WERI-Rb-1 (cell line): ENCODE measurements around the gene CDK5RAP3.

Source experiments
- DNase-seq: peaks from one replicate; pipeline ENCODE4 v3.0.0-alpha.2; 2020
- H3K27ac ChIP-seq: fragments of 250-450 bp; sonication (Bioruptor Pico); 2 replicates; pipeline ENCODE4 v1.5.1; 2020; ENCODE audit warnings: mild to moderate bottlenecking, moderate library complexity
- H3K27me3 ChIP-seq: fragments of 250-450 bp; sonication (Bioruptor Pico); 2 replicates; pipeline ENCODE4 v1.5.1; 2021; ENCODE audit warnings: mild to moderate bottlenecking, low read depth, moderate library complexity; ENCODE audit not compliant: insufficient read depth, severe bottlenecking
- H3K36me3 ChIP-seq: fragments of 250-450 bp; sonication (Bioruptor Pico); 2 replicates; pipeline ENCODE4 v1.5.1; 2020; ENCODE audit warnings: mild to moderate bottlenecking, moderate library complexity
- H3K4me3 ChIP-seq: 2 replicates; pipeline ENCODE4 v1.5.1; 2011; ENCODE audit warnings: low read depth, mild to moderate bottlenecking, control low read depth, low read length
- H3K9me3 ChIP-seq: fragments of 250-450 bp; sonication (Bioruptor Pico); 2 replicates; pipeline ENCODE4 v1.5.1; 2021; ENCODE audit warnings: mild to moderate bottlenecking, moderate library complexity; ENCODE audit not compliant: severe bottlenecking
- TF ChIP-seq, protein P1 (sequence below): IDR thresholded peaks from 2 replicates; pipeline ENCODE4 v1.5.1; 2011; ENCODE audit warnings: low read depth, mild to moderate bottlenecking, control low read depth, inconsistent platforms, low read length

The CDK5RAP3 gene

GRCh38 chr17:47946516-47946915, 24.4 kb upstream of the CDK5RAP3 start:
- H3K27me3 ChIP-seq = no peaks in the 10 kb centered on the region
- TF ChIP-seq, protein P1, sequence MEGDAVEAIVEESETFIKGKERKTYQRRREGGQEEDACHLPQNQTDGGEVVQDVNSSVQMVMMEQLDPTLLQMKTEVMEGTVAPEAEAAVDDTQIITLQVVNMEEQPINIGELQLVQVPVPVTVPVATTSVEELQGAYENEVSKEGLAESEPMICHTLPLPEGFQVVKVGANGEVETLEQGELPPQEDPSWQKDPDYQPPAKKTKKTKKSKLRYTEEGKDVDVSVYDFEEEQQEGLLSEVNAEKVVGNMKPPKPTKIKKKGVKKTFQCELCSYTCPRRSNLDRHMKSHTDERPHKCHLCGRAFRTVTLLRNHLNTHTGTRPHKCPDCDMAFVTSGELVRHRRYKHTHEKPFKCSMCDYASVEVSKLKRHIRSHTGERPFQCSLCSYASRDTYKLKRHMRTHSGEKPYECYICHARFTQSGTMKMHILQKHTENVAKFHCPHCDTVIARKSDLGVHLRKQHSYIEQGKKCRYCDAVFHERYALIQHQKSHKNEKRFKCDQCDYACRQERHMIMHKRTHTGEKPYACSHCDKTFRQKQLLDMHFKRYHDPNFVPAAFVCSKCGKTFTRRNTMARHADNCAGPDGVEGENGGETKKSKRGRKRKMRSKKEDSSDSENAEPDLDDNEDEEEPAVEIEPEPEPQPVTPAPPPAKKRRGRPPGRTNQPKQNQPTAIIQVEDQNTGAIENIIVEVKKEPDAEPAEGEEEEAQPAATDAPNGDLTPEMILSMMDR = no peak

GRCh38 chr17:47946929-47947397, 23.9 kb upstream of the CDK5RAP3 start:
- TF ChIP-seq, protein P1 = peak; percentile 77
- DNase-seq = peak; percentile 90
- Histone ChIP-seq H3K4me3 (no peak overlapping the region), H3K36me3 (no peaks in the 10 kb centered on the region), H3K9me3 (no peaks in the 10 kb centered on the region), H3K27ac (peak overlapping the region; percentile 38), H3K27me3 (no peaks in the 10 kb centered on the region)

More at GRCh38 chr17:47946516-47946915, 24.4 kb upstream of the CDK5RAP3 start:
- H3K27ac ChIP-seq = peak overlapping the region; percentile 17
- H3K4me3 ChIP-seq = no peak overlapping the region
- H3K9me3 ChIP-seq = no peaks in the 10 kb centered on the region
- no peaks in the 10 kb centered on the region for H3K36me3 ChIP-seq
- DNase-seq = no peak

DNA sequence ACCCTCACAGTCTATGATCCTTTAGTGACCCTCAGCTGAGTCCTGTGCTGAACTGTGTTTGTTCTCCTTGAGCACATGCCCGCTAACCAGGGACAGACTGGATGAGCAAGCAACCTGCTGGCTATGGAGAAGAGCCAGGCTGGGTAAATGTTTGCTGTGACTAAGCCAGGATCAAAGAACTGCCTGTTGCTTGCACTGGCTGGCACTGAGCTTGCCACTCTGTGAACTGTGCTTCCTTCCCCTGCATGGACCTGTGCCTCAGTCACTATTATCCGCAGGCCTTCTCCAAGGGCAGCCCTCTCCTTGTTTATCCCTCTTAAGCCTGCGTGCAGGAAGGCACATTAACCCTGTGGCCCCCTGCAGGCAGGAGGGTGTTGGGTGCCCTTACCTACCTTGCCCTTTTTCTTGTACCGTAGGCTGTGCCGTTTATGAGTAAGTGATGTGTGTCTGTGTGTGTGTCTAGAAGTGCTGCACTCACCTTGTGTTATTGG, 22.2 kb upstream of the CDK5RAP3 start:
- DNase-seq = peak; percentile 75
- TF ChIP-seq, protein P1 = peak; percentile 79
- Histone ChIP-seq H3K27ac (peak overlapping the region; percentile 10), H3K9me3 (no peaks in the 10 kb centered on the region), H3K4me3 (peak overlapping the region; percentile 34), H3K27me3 (no peaks in the 10 kb centered on the region), H3K36me3 (no peaks in the 10 kb centered on the region)

GRCh38 chr17:47949197-47949759, 21.6 kb upstream of the CDK5RAP3 start:
- Histone ChIP-seq H3K9me3 (no peaks in the 10 kb centered on the region), H3K4me3 (peak overlapping the region; percentile 34), H3K27ac (peak overlapping the region; percentile 10), H3K36me3 (no peaks in the 10 kb centered on the region), H3K27me3 (no peaks in the 10 kb centered on the region)
- peak; percentile 95 for DNase-seq
- TF ChIP-seq, protein P1 = peak; percentile 92

DNA sequence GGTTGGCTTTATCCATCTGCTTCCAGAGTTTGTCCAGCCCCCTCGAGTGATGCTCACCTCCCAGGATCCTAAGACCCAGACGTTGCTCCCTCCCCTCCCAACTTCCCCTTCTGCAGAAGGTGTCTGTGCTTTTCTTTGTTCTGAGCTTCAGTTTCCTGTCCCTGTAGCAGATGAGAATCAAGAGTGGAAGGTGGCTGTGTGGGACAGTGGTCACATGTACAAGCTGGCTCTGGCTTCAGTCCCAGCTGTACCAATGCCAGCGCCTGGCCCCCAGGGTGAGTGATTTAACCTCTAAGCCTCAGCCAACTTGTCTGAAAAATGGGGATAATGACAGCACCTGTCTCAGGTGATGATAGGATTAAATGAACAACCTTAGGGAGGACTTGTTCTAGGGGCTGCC, 21.0 kb upstream of the CDK5RAP3 start:
- H3K4me3 ChIP-seq = no peak overlapping the region
- no peak overlapping the region for H3K27ac ChIP-seq
- H3K36me3 ChIP-seq = no peaks in the 10 kb centered on the region
- no peaks in the 10 kb centered on the region for H3K9me3 ChIP-seq
- DNase-seq = no peak
- TF ChIP-seq, protein P1 = no peak
- no peaks in the 10 kb centered on the region for H3K27me3 ChIP-seq

DNA sequence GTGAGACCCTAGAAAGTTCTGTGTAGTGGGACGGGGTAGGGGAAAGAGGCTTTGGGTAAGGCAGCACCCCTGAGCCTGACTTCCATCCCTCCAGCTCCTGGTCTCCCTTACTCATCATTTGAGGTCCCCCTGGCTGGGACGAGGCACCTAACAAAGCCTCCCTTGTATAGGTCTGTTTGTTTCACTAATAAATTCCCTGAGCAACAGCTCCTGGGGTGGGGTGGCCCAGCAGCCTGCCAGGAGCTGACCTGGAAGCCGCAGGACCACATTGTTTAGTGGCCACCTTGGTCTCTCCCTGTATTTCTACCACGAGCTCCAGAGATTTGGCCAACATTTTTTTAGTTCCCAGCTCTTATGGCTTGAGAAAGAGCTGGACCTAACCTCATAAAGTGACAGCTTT, 20.5 kb upstream of the CDK5RAP3 start:
- H3K27me3 ChIP-seq = no peaks in the 10 kb centered on the region
- no peak for DNase-seq
- TF ChIP-seq, protein P1 = no peak
- no peak overlapping the region for H3K27ac ChIP-seq
- H3K4me3 ChIP-seq = no peak overlapping the region
- H3K9me3 ChIP-seq = no peaks in the 10 kb centered on the region
- H3K36me3 ChIP-seq = no peaks in the 10 kb centered on the region
